ENCODE measurements around the gene CPT1A. TPM values are rescaled to one million over a fixed set of nuclear protein-coding genes. Genes with fewer than 3 reads are reported as not detected.

The CPT1A gene
- polyA plus RNA-seq, 1 donor (not counting 4 experiments of a cell fraction or from before 2014, with no cell fraction given) = 12.9 TPM

DNA sequence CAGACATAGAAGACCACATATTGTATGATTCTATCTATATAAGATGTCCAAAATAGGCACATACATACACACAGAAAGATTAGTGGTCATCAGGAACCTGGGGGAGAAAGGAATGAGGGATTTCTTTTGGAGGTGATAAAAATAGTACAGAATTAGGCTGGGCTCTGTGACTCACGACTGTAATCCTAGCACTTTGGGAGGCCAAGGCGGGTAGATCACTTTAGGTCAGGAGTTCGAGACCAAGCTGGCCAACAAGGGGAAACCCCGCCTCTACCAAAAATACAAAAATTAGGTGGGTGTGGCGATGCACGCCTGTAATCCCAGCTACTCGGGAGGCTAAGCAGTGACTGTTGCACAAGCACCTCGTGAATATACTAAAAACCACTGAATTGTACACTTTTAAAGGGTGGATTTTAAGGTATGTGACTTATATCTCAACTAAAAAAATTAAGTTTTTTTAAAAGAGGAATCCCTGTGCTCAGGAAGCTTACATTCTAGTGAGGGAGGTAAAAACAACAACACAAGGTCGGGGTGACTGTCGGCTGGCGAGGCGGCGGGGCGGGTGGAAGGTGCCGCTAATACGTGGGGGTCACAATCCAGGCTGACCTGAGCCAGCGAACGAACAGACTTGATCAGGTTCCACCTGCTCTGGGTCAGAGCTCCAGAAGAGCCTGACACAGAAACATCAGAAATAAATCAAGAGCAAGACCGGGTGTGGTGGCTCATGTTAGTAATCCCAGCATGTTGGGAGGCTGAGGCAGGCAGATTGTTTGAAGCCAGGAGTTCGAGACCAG lies 65.1 kb downstream of the CPT1A start:
- Histone ChIP-seq H3K9ac (ENCODE audit: control insufficient read depth, extremely low read depth, insufficient read depth, low read length) (no peak overlapping the region), H3K27me3 (ENCODE audit: control insufficient read depth, extremely low read depth, insufficient read depth, low read length) (no peaks in the 10 kb centered on the region), H3K9me3 (ENCODE audit: control insufficient read depth, low read depth, low read length) (no peaks in the 10 kb centered on the region), H3K4me3 (ENCODE audit: control insufficient read depth in 2 of 3, extremely low read depth in 1 of 3, insufficient read depth in 2 of 3, low read depth in 1 of 3, low read length in 3 of 3) (no peak overlapping the region), H2AFZ (ENCODE audit: control insufficient read depth, low read length) (no peak overlapping the region), H4K20me1 (ENCODE audit: control insufficient read depth, extremely low read depth, insufficient read depth, low read length) (no peaks in the 10 kb centered on the region), H3K27ac (ENCODE audit: control insufficient read depth, insufficient read depth, low read length) (no peak overlapping the region), H3K36me3 (ENCODE audit: control insufficient read depth in 2 of 2, extremely low read depth in 1 of 2, insufficient read depth in 2 of 2, low read length in 2 of 2) (peaks cover 11 to 12% of the 10 kb centered on the region in 2 experiments), H3K79me2 (ENCODE audit: control insufficient read depth, insufficient read depth, low read length) (no peaks in the 10 kb centered on the region), H3K4me1 (ENCODE audit: control insufficient read depth, extremely low read depth, insufficient read depth, low read length) (no peaks in the 10 kb centered on the region), H3K9me1 (ENCODE audit: control insufficient read depth, extremely low read depth, insufficient read depth, low read length) (no peaks in the 10 kb centered on the region), H3K4me2 (ENCODE audit: control insufficient read depth, extremely low read depth, insufficient read depth, low read depth, low read length) (no peak overlapping the region)
- dilution Hi-C loops (cut with MboI; ENCODE audit: extremely low pct_ligation_motif_present, low sequenced_read_pairs) = no loop called here
- TF ChIP-seq, protein P1, sequence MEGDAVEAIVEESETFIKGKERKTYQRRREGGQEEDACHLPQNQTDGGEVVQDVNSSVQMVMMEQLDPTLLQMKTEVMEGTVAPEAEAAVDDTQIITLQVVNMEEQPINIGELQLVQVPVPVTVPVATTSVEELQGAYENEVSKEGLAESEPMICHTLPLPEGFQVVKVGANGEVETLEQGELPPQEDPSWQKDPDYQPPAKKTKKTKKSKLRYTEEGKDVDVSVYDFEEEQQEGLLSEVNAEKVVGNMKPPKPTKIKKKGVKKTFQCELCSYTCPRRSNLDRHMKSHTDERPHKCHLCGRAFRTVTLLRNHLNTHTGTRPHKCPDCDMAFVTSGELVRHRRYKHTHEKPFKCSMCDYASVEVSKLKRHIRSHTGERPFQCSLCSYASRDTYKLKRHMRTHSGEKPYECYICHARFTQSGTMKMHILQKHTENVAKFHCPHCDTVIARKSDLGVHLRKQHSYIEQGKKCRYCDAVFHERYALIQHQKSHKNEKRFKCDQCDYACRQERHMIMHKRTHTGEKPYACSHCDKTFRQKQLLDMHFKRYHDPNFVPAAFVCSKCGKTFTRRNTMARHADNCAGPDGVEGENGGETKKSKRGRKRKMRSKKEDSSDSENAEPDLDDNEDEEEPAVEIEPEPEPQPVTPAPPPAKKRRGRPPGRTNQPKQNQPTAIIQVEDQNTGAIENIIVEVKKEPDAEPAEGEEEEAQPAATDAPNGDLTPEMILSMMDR (optimal IDR thresholded peaks at IDR 0.05 in 1 of 3, IDR thresholded peaks at IDR 0.05 in 1 of 3, conservative IDR thresholded peaks at IDR 0.05 in 1 of 3; ENCODE audit: extremely low read depth in 1 of 3, insufficient read depth in 2 of 3, low read length in 3 of 3) = no peak
- no peak for TF ChIP-seq EZH2 (IDR thresholded peaks at IDR 0.05; ENCODE audit: low read length)
- FAIRE-seq (no peak), DNase-seq (ENCODE audit: low read depth, low spot score) (no peak)

DNA sequence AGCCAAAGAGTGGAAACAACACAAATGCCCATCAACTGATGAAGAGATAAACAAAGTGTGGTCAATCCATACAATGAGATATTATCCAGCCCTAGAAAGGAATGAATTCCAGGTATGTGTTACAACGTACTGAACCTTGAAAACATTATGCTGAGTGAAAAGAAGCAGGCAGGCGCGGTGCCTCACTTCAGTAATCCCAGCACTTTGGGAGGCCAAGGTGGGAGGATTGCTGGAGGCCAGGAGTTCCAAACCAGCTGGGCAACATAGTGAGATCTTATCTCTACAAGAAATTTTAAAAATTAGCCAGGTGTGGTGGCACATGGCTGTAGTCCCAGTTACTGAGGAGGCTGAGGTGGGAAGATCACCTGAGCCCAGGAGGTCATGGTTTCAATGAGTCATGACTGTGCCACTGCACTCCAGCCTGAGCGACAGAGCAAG lies 65.7 kb downstream of the CPT1A start:
- Histone ChIP-seq H3K4me3 (ENCODE audit: control insufficient read depth in 2 of 3, extremely low read depth in 1 of 3, insufficient read depth in 2 of 3, low read depth in 1 of 3, low read length in 3 of 3) (no peak overlapping the region), H3K36me3 (ENCODE audit: control insufficient read depth in 2 of 2, extremely low read depth in 1 of 2, insufficient read depth in 2 of 2, low read length in 2 of 2) (peaks cover 9 to 12% of the 10 kb centered on the region in 2 experiments), H3K27ac (ENCODE audit: control insufficient read depth, insufficient read depth, low read length) (no peak overlapping the region), H3K79me2 (ENCODE audit: control insufficient read depth, insufficient read depth, low read length) (no peaks in the 10 kb centered on the region), H4K20me1 (ENCODE audit: control insufficient read depth, extremely low read depth, insufficient read depth, low read length) (no peaks in the 10 kb centered on the region), H3K4me1 (ENCODE audit: control insufficient read depth, extremely low read depth, insufficient read depth, low read length) (no peaks in the 10 kb centered on the region), H3K9ac (ENCODE audit: control insufficient read depth, extremely low read depth, insufficient read depth, low read length) (no peak overlapping the region), H2AFZ (ENCODE audit: control insufficient read depth, low read length) (no peak overlapping the region), H3K9me3 (ENCODE audit: control insufficient read depth, low read depth, low read length) (no peaks in the 10 kb centered on the region), H3K27me3 (ENCODE audit: control insufficient read depth, extremely low read depth, insufficient read depth, low read length) (no peaks in the 10 kb centered on the region), H3K9me1 (ENCODE audit: control insufficient read depth, extremely low read depth, insufficient read depth, low read length) (no peaks in the 10 kb centered on the region), H3K4me2 (ENCODE audit: control insufficient read depth, extremely low read depth, insufficient read depth, low read depth, low read length) (no peak overlapping the region)
- no peak for DNase-seq (ENCODE audit: low read depth, low spot score)
- FAIRE-seq = no peak
- dilution Hi-C loops (cut with MboI; ENCODE audit: extremely low pct_ligation_motif_present, low sequenced_read_pairs) = no loop called here
- TF ChIP-seq, protein P1 (optimal IDR thresholded peaks at IDR 0.05 in 1 of 3, IDR thresholded peaks at IDR 0.05 in 1 of 3, conservative IDR thresholded peaks at IDR 0.05 in 1 of 3; ENCODE audit: extremely low read depth in 1 of 3, insufficient read depth in 2 of 3, low read length in 3 of 3) = no peak
- TF ChIP-seq EZH2 (IDR thresholded peaks at IDR 0.05; ENCODE audit: low read length) = no peak
